ENCODE measurements around the gene CAPN15. TPM values are rescaled to one million over a fixed set of nuclear protein-coding genes. Genes with fewer than 3 reads are reported as not detected.

The CAPN15 gene
- total and polyA plus RNA-seq, 9 of the 15 experiments (the other 6 are each of a cell fraction or from before 2014, with no cell fraction given): 0.62 to 111 (median 14.2) TPM

- TF ChIP-seq CTCF (IDR thresholded peaks at IDR 0.05 in 2 of 3, conservative IDR thresholded peaks at IDR 0.05 in 1 of 3; ENCODE audit: insufficient read depth in 2 of 3, low read depth in 1 of 3, low read length in 3 of 3): no peak
- no peak for TF ChIP-seq ZNF41 (CRISPR knock-in tag; conservative IDR thresholded peaks at IDR 0.05)
- no peak for TF ChIP-seq CEBPZ (IDR thresholded peaks at IDR 0.05; ENCODE audit: borderline replicate concordance, low read depth, low read length)
- TF ChIP-seq ZNF778 (CRISPR knock-in tag; IDR thresholded peaks at IDR 0.05): no peak
- no peak for TF ChIP-seq RCOR1 (IDR thresholded peaks at IDR 0.05; ENCODE audit: borderline replicate concordance in 1 of 2, low read depth in 2 of 2, low read length in 2 of 2)
- TF ChIP-seq CAMTA2 (CRISPR knock-in tag; conservative IDR thresholded peaks at IDR 0.05): no peak
- TF ChIP-seq KLF13 (tag; IDR thresholded peaks at IDR 0.05; ENCODE audit: borderline replicate concordance, low read depth): no peak
- 0 out of 2 replicates have a peak, but pooled peaks have one; percentile 8 for TF ChIP-seq THAP12 (CRISPR knock-in tag; IDR thresholded peaks at IDR 0.05)
- TF ChIP-seq DACH1 (IDR thresholded peaks at IDR 0.05; ENCODE audit: partially characterized antibody): no peak
- TF ChIP-seq MBD1 (CRISPR knock-in tag; IDR thresholded peaks at IDR 0.05): no peak
- no peak for TF ChIP-seq RUNX1 (IDR thresholded peaks at IDR 0.05; ENCODE audit: low read depth)
- no peak for TF ChIP-seq NFRKB (IDR thresholded peaks at IDR 0.05; ENCODE audit: low read depth)
- TF ChIP-seq ZNF695 (CRISPR knock-in tag; IDR thresholded peaks at IDR 0.05): no peak
- TF ChIP-seq ZBTB34 (CRISPR knock-in tag; IDR thresholded peaks at IDR 0.05): no peak
Observed at GRCh38 chr16:567373-568256, 40.1 kb downstream of the CAPN15 start (continued).

Measured in K562 (cell line).